ENCODE results near the gene B4GALNT2.

Gene B4GALNT2

DNA sequence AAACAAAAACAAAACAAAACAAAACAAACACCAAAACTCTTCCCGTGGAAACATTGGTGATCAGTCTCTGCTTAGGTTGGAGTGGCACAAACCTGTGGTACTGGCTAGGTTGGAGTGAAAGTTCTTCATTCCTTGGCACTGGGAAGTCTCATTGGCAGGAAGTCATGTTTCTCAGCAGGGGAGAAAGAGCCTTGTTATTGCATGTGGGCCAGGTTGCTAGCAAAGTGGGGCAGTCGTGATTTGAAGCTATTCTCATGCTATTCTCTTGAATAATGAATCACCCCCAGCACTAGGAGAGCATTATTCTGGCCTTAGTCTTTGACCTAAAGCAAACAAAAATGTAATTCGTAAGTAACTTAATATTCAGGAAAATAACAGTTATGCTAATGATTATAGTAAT, 24.3 kb upstream of the B4GALNT2 start:
- no peak overlapping the region for H3K4me3 ChIP-seq (ENCODE audit: low read depth, low read length)
- DNase-seq (ENCODE audit: low read depth): peak; percentile 75
- no peak for TF ChIP-seq CTCF (IDR thresholded peaks at IDR 0.05; ENCODE audit: control insufficient read depth, extremely low read depth, insufficient read depth)

GRCh38 chr17:49110509-49110908, 22.1 kb upstream of the B4GALNT2 start:
- H3K4me3 ChIP-seq (ENCODE audit: low read depth, low read length): no peak overlapping the region
- no peak for TF ChIP-seq CTCF (IDR thresholded peaks at IDR 0.05; ENCODE audit: control insufficient read depth, extremely low read depth, insufficient read depth)
- no peak for DNase-seq (ENCODE audit: low read depth)

GRCh38 chr17:49111934-49112333, 20.6 kb upstream of the B4GALNT2 start:
- no peak overlapping the region for H3K4me3 ChIP-seq (ENCODE audit: low read depth, low read length)
- TF ChIP-seq CTCF (IDR thresholded peaks at IDR 0.05; ENCODE audit: control insufficient read depth, extremely low read depth, insufficient read depth): no peak
- DNase-seq (ENCODE audit: low read depth): no peak

DNA sequence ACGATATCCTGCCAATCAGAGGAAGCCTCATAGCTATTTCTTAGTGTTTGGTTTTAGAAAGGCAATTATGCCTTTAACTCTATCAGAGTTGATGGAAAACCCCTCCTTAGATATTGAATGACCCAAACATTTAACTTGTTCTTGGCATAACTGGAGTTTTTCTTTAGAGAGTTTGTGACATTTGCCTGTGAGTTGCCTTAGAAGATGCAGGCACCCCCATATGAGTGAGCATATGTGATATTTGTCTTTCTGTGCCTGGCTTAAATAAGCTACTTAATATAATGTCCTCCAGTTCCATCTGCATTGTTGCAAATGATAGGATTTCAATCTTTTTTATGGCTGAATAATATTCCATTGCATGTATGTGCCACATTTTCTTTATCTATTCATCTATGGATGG, 19.6 kb upstream of the B4GALNT2 start:
- H3K4me3 ChIP-seq (ENCODE audit: low read depth, low read length): no peak overlapping the region

GRCh38 chr17:49114703-49115102, 17.9 kb upstream of the B4GALNT2 start:
- DNase-seq (ENCODE audit: low read depth): no peak
- no peak for TF ChIP-seq CTCF (IDR thresholded peaks at IDR 0.05; ENCODE audit: control insufficient read depth, extremely low read depth, insufficient read depth)
- no peak overlapping the region for H3K4me3 ChIP-seq (ENCODE audit: low read depth, low read length)

More for the DNA sequence above, 19.6 kb upstream of the B4GALNT2 start:
- no peak for DNase-seq (ENCODE audit: low read depth)
- no peak for TF ChIP-seq CTCF (IDR thresholded peaks at IDR 0.05; ENCODE audit: control insufficient read depth, extremely low read depth, insufficient read depth)

DNA sequence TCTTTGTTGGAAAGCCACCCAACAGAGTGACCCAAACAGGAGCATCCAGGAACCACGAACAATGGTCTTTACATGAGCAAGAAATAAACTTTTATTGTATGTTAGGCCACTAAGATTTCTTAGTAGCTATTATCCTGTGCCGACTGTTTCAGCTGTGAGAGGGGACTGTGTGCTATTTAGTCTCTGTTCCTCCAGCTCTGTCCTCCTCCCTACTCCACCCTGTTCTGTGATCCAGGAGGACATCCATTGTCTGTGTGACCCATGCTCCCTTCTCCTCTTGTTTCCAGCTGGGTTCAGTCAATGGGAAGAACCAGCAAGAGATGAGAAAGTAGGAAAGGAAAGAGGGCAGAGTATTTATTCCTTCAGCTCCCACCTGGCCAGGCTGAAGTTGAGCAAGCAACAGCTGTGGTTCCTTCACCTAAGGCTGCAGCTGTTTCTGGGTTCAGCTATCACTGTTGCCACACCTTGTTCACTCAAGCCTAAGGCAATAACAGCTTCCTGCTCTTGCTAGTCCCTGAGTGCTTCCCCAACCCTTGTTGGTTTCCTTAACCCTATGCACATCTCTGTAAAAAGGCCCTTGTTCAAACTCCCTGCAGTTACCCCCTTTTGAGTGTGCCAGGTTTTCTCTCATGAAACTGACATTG, 14.9 kb upstream of the B4GALNT2 start:
- no peak for DNase-seq (ENCODE audit: low read depth)
- no peak for TF ChIP-seq CTCF (IDR thresholded peaks at IDR 0.05; ENCODE audit: control insufficient read depth, extremely low read depth, insufficient read depth)
- H3K4me3 ChIP-seq (ENCODE audit: low read depth, low read length): no peak overlapping the region

- DNase-seq (ENCODE audit: low read depth): no peak
- TF ChIP-seq CTCF (IDR thresholded peaks at IDR 0.05; ENCODE audit: control insufficient read depth, extremely low read depth, insufficient read depth): no peak
- no peak overlapping the region for H3K4me3 ChIP-seq (ENCODE audit: low read depth, low read length)
Measured at GRCh38 chr17:49120166-49120565, 12.4 kb upstream of the B4GALNT2 start.

Data from LNCaP clone FGC (cell line).